Activated T-cell treated with anti-CD3 and anti-CD28 coated beads, Interleukin-2, amount 50 U/mL, for 4 hours (primary cell): ENCODE results near the gene TDO2. TPM values are rescaled to one million over a fixed set of nuclear protein-coding genes. Genes with fewer than 3 reads are reported as not detected.
A peak's percentile ranks its signal among the peaks of the same experiment; 100 is the strongest.
"Not testable (repeated sequence)": the region's sequence is repeated elsewhere in the genome, so short reads cannot be mapped to it uniquely, and the experiment has no call there.

ENCODE experiments used
- ATAC-seq, 2 donors: fragments of 200-7000 bp; cut with Tn5 transposase; one replicate each; pipeline ENCODE4 v1.10.0; 2021
- DNase-seq: peaks from one replicate; pipeline ENCODE4 v3.0.0-alpha.2; 2020
- H3K27me3 Mint-ChIP-seq: one replicate; pipeline ENCODE4 v1.8.0; 2021; ENCODE audit warnings: low read depth, mixed read lengths
- H3K36me3 Mint-ChIP-seq: one replicate; pipeline ENCODE4 v1.8.0; 2022; ENCODE audit warnings: mixed read lengths; ENCODE audit not compliant: insufficient read depth
- H3K4me1 Mint-ChIP-seq: one replicate; pipeline ENCODE4 v1.8.0; 2021; ENCODE audit warnings: low read depth, mixed read lengths
- H3K4me3 Mint-ChIP-seq: one replicate; pipeline ENCODE4 v1.8.0; 2021; ENCODE audit warnings: mild to moderate bottlenecking, moderate library complexity, mixed read lengths
- H3K9me3 Mint-ChIP-seq: one replicate; pipeline ENCODE4 v1.8.0; 2021; ENCODE audit warnings: mixed read lengths
- total RNA-seq, 3 donors: library from RNA; stranded (reverse); gene quantifications; one replicate each; pipeline ENCODE4 v1.2.1, GENCODE V29; 2021

Gene TDO2
- total RNA-seq, 3 donors from 2014 or later: 0.16 TPM; not detected in 2

- Mint-ChIP-seq H3K36me3 (peaks cover 49% of the 10 kb centered on the region), H3K9me3 (no peaks in the 10 kb centered on the region), H3K27me3 (no peaks in the 10 kb centered on the region), H3K4me1 (no peaks in the 10 kb centered on the region), H3K4me3 (no peak overlapping the region)
- DNase-seq: no peak
- ATAC-seq: no peak
These were observed 26.3 kb downstream of the TDO2 start for GRCh38 chr4:155929833-155930232.

GRCh38 chr4:155930330-155930729 is 26.8 kb downstream of the TDO2 start:
- Mint-ChIP-seq H3K9me3 (no peaks in the 10 kb centered on the region), H3K36me3 (peaks cover 50% of the 10 kb centered on the region), H3K27me3 (no peaks in the 10 kb centered on the region), H3K4me1 (no peaks in the 10 kb centered on the region), H3K4me3 (no peak overlapping the region)
- DNase-seq (no peak), ATAC-seq (no peak)

GRCh38 chr4:155931634-155932033 is 28.1 kb downstream of the TDO2 start:
- H3K4me1 Mint-ChIP-seq: no peaks in the 10 kb centered on the region
- H3K36me3 Mint-ChIP-seq: peaks cover 49% of the 10 kb centered on the region
- no peaks in the 10 kb centered on the region for H3K27me3 Mint-ChIP-seq
- H3K4me3 Mint-ChIP-seq: no peak overlapping the region
- DNase-seq (no peak), ATAC-seq (no peak)
- H3K9me3 Mint-ChIP-seq: no peaks in the 10 kb centered on the region

- not testable (repeated sequence) for H3K4me3 Mint-ChIP-seq, H3K27me3 Mint-ChIP-seq, H3K9me3 Mint-ChIP-seq, H3K4me1 Mint-ChIP-seq, DNase-seq, ATAC-seq
- peaks cover 46% of the 10 kb centered on the region for H3K36me3 Mint-ChIP-seq
These were observed 31.1 kb downstream of the TDO2 start for GRCh38 chr4:155934634-155935033.

- Mint-ChIP-seq H3K27me3 (no peaks in the 10 kb centered on the region), H3K4me1 (no peaks in the 10 kb centered on the region), H3K36me3 (peaks cover 43% of the 10 kb centered on the region), H3K9me3 (no peaks in the 10 kb centered on the region), H3K4me3 (no peak overlapping the region)
- ATAC-seq (no peak), DNase-seq (no peak)
These were observed 32.0 kb downstream of the TDO2 start for GRCh38 chr4:155935389-155935986.

- DNase-seq: no peak
- no peak overlapping the region for H3K4me3 Mint-ChIP-seq
- no peaks in the 10 kb centered on the region for H3K4me1 Mint-ChIP-seq
- peaks cover 31% of the 10 kb centered on the region for H3K36me3 Mint-ChIP-seq
- H3K27me3 Mint-ChIP-seq: no peaks in the 10 kb centered on the region
- H3K9me3 Mint-ChIP-seq: no peaks in the 10 kb centered on the region
- no peak for ATAC-seq
These were observed 37.7 kb downstream of the TDO2 start for GRCh38 chr4:155941085-155941790.

GRCh38 chr4:155941820-155942219 is 38.3 kb downstream of the TDO2 start:
- Mint-ChIP-seq H3K27me3 (no peaks in the 10 kb centered on the region), H3K4me3 (no peak overlapping the region), H3K9me3 (no peaks in the 10 kb centered on the region), H3K36me3 (peaks cover 27% of the 10 kb centered on the region), H3K4me1 (no peaks in the 10 kb centered on the region)
- DNase-seq (no peak), ATAC-seq (no peak)

- Mint-ChIP-seq H3K4me3 (no peak overlapping the region), H3K27me3 (no peaks in the 10 kb centered on the region), H3K9me3 (no peaks in the 10 kb centered on the region), H3K36me3 (peaks cover 19% of the 10 kb centered on the region), H3K4me1 (no peaks in the 10 kb centered on the region)
- DNase-seq (no peak), ATAC-seq (no peak)
These were observed 40.3 kb downstream of the TDO2 start for GRCh38 chr4:155943605-155944291.

- DNase-seq (no peak), ATAC-seq (no peak)
- no peaks in the 10 kb centered on the region for H3K9me3 Mint-ChIP-seq
- no peaks in the 10 kb centered on the region for H3K27me3 Mint-ChIP-seq
- H3K4me3 Mint-ChIP-seq: no peak overlapping the region
- peaks cover 18% of the 10 kb centered on the region for H3K36me3 Mint-ChIP-seq
- peaks cover 4% of the 10 kb centered on the region for H3K4me1 Mint-ChIP-seq
These were observed 41.0 kb downstream of the TDO2 start for GRCh38 chr4:155944516-155944915.

GRCh38 chr4:155946486-155946885 is 43.0 kb downstream of the TDO2 start:
- no peak overlapping the region for H3K4me3 Mint-ChIP-seq
- H3K27me3 Mint-ChIP-seq: no peaks in the 10 kb centered on the region
- peaks cover 9% of the 10 kb centered on the region for H3K4me1 Mint-ChIP-seq
- DNase-seq (no peak), ATAC-seq (no peak)
- peaks cover 4% of the 10 kb centered on the region for H3K36me3 Mint-ChIP-seq
- no peaks in the 10 kb centered on the region for H3K9me3 Mint-ChIP-seq

- Mint-ChIP-seq H3K4me1 (peaks cover 20% of the 10 kb centered on the region), H3K36me3 (no peaks in the 10 kb centered on the region), H3K27me3 (no peaks in the 10 kb centered on the region), H3K9me3 (no peaks in the 10 kb centered on the region), H3K4me3 (no peak overlapping the region)
- ATAC-seq (no peak), DNase-seq (no peak)
These were observed 45.0 kb downstream of the TDO2 start for GRCh38 chr4:155948541-155948940.

- ATAC-seq: no peak
- Mint-ChIP-seq H3K27me3 (no peaks in the 10 kb centered on the region), H3K9me3 (no peaks in the 10 kb centered on the region), H3K36me3 (no peaks in the 10 kb centered on the region), H3K4me1 (peaks cover 30% of the 10 kb centered on the region), H3K4me3 (no peak overlapping the region)
- DNase-seq: no peak
These were observed 47.0 kb downstream of the TDO2 start for GRCh38 chr4:155950461-155950860.

- ATAC-seq (no peak), DNase-seq (no peak)
- H3K4me3 Mint-ChIP-seq: peak overlapping the region; percentile 41
- peaks cover 30% of the 10 kb centered on the region for H3K4me1 Mint-ChIP-seq
- no peaks in the 10 kb centered on the region for H3K9me3 Mint-ChIP-seq
- no peaks in the 10 kb centered on the region for H3K36me3 Mint-ChIP-seq
- H3K27me3 Mint-ChIP-seq: peaks cover 3% of the 10 kb centered on the region
These were observed 49.0 kb downstream of the TDO2 start for GRCh38 chr4:155952501-155952901.

- Mint-ChIP-seq H3K36me3 (no peaks in the 10 kb centered on the region), H3K27me3 (peaks cover 8% of the 10 kb centered on the region), H3K9me3 (no peaks in the 10 kb centered on the region), H3K4me3 (peak within 1 kb of the TSS; percentile 94), H3K4me1 (peaks cover 30% of the 10 kb centered on the region)
- ATAC-seq (peak; percentile 93 to 94), DNase-seq (peak; percentile 63)
These were observed 49.9 kb downstream of the TDO2 start, which contains the start of gene CTSO for GRCh38 chr4:155953151-155954117. TSS of gene CTSO (minus strand) at chr4:155953866. CDS start at chr4:155953847, 19 bp downstream.
